HUES48 (cell line): ENCODE results near the gene CABCOCO1.

Experiments used
- H3K27ac ChIP-seq: one replicate; pipeline ENCODE4 v1.7.0; 2013; ENCODE audit warnings: low read depth, low read length, inconsistent platforms
- H3K27me3 ChIP-seq: 2 replicates; pipeline ENCODE4 v1.6.1; 2013; ENCODE audit warnings: mild to moderate bottlenecking, low read length; ENCODE audit not compliant: control insufficient read depth, insufficient read depth
- H3K36me3 ChIP-seq: 2 replicates; pipeline ENCODE4 v1.6.1; 2013; ENCODE audit warnings: low read length; ENCODE audit not compliant: control insufficient read depth, insufficient read depth
- H3K4me1 ChIP-seq: 2 replicates; pipeline ENCODE4 v1.6.1; 2013; ENCODE audit warnings: mild to moderate bottlenecking, low read length; ENCODE audit not compliant: control insufficient read depth, insufficient read depth
- H3K4me3 ChIP-seq: 2 replicates; pipeline ENCODE4 v1.5.1; 2013; ENCODE audit warnings: mild to moderate bottlenecking, low read depth, low read length
- H3K9ac ChIP-seq: 2 replicates; pipeline ENCODE4 v1.6.1; 2013; ENCODE audit warnings: mild to moderate bottlenecking, low read depth, low read length, moderate library complexity
- H3K9me3 ChIP-seq: 2 replicates; pipeline ENCODE4 v1.6.1; 2013; ENCODE audit warnings: low read length; ENCODE audit not compliant: control insufficient read depth, insufficient read depth

The CABCOCO1 gene

GRCh38 chr10:61784354-61785133, 121.8 kb downstream of the CABCOCO1 start:
- Histone ChIP-seq H3K9me3 (no peaks in the 10 kb centered on the region), H3K4me3 (no peak overlapping the region), H3K4me1 (peaks cover under 1% of the 10 kb centered on the region; the same call in 1 of the 2 replicates), H3K9ac (no peak overlapping the region), H3K27ac (no peak overlapping the region), H3K36me3 (no peaks in the 10 kb centered on the region), H3K27me3 (no peaks in the 10 kb centered on the region)

DNA sequence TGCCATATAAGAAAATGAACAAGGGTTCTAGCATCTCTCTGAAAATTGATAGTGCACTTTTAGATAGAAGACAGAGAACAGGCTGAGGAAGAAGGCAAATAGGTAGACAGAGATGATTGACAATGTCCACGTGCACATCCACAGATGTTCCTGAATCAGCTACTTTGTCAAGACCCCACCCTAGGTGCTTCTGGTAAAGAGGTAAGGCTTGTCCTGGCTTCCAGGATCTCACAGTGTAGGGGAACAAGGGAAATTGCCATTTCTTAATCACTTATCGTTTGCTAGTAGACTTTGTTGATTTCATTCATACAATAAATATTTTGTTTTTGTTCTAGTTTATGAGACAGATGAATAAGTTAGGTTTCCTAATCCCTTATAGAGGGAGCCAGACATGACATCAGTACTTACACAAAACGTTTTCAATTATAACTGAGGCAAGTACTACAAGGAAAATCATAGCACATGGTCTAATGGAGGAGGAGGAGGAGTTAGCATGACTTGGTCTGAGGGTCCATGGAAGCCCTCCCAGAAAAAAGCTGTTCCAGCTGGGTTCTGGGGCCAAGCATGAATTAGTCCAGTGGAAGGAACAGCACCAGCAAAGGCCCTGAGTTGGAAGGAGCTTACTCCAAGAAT, 122.9 kb downstream of the CABCOCO1 start:
- no peak overlapping the region for H3K4me3 ChIP-seq
- H3K36me3 ChIP-seq, result no peaks in the 10 kb centered on the region
- no peaks in the 10 kb centered on the region for H3K9me3 ChIP-seq
- H3K4me1 ChIP-seq, result no peaks in the 10 kb centered on the region
- no peak overlapping the region for H3K9ac ChIP-seq
- no peak overlapping the region for H3K27ac ChIP-seq
- no peaks in the 10 kb centered on the region for H3K27me3 ChIP-seq

DNA sequence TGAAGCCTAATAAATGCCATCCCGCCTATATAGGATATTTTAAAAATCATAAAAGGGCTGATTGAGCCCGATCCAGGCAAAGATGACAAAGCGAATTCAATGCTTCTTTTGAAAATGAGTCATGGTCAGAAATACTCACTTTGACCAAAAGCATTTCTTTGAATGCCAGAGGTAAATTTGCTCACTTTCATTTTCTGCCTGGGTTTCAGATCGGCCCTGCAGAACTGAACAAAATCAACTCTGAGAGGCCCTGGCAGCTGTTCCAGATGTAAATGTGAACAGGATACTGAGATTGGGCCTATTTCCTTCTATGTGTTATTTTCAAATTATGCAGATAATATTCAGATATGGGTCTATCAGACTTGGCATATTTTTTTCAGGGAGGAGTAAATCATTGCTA, 124.0 kb downstream of the CABCOCO1 start:
- H3K9me3 ChIP-seq, result no peaks in the 10 kb centered on the region
- no peaks in the 10 kb centered on the region for H3K36me3 ChIP-seq
- H3K27ac ChIP-seq, result no peak overlapping the region
- H3K4me3 ChIP-seq, result no peak overlapping the region
- no peaks in the 10 kb centered on the region for H3K4me1 ChIP-seq
- H3K27me3 ChIP-seq, result no peaks in the 10 kb centered on the region
- H3K9ac ChIP-seq, result no peak overlapping the region

DNA sequence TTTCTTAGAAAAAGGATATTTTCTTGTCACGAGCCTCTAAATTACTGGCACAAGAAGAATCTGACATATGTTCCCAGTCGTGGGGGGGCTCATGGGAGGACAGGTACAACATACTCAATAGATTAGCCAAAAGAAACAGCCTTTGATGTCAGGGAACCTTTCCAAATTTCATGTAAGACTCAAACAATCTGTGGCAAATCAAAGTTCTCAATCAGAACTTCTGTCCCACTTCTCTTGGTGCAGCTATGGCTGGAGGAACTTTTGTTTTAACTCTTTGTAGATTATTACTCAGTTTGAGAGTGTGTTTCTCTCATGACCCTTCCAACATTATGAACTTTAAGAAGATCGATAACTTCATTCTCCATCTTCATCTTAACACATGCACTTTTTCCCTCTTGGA, 124.4 kb downstream of the CABCOCO1 start:
- H3K36me3 ChIP-seq, result no peaks in the 10 kb centered on the region
- no peaks in the 10 kb centered on the region for H3K9me3 ChIP-seq
- no peaks in the 10 kb centered on the region for H3K27me3 ChIP-seq
- no peak overlapping the region for H3K4me3 ChIP-seq
- H3K4me1 ChIP-seq, result no peaks in the 10 kb centered on the region
- no peak overlapping the region for H3K9ac ChIP-seq
- no peak overlapping the region for H3K27ac ChIP-seq

DNA sequence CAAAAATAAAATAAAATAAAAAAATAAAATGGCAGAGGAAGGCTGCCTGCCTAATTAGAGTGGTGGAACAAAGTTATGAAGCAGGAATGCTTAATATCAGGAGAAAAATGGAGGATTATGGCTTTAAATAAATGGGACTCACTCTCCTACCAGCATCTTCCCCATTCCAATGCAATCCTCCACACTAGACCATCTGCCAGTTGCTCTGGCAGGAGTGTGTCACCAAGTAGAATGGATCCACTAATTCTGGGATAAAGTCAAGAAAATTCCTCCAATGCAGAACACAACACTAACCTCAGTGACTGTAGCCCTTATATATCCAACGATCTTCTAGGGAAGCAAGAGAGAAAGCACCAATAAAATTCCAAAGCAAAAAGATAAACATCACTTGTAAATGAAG, 126.3 kb downstream of the CABCOCO1 start:
- Histone ChIP-seq H3K4me3 (no peak overlapping the region), H3K4me1 (no peaks in the 10 kb centered on the region), H3K36me3 (no peaks in the 10 kb centered on the region), H3K27ac (no peak overlapping the region), H3K9me3 (no peaks in the 10 kb centered on the region), H3K9ac (no peak overlapping the region), H3K27me3 (no peaks in the 10 kb centered on the region)

- Histone ChIP-seq H3K36me3 (no peaks in the 10 kb centered on the region), H3K27me3 (no peaks in the 10 kb centered on the region), H3K9me3 (no peaks in the 10 kb centered on the region), H3K27ac (no peak overlapping the region), H3K4me1 (no peaks in the 10 kb centered on the region), H3K9ac (no peak overlapping the region), H3K4me3 (no peak overlapping the region)
Measured at GRCh38 chr10:61791216-61791615, 128.5 kb downstream of the CABCOCO1 start.

GRCh38 chr10:61792097-61792716, 129.5 kb downstream of the CABCOCO1 start:
- Histone ChIP-seq H3K27ac (no peak overlapping the region), H3K27me3 (no peaks in the 10 kb centered on the region), H3K36me3 (no peaks in the 10 kb centered on the region), H3K9ac (no peak overlapping the region), H3K9me3 (no peaks in the 10 kb centered on the region), H3K4me3 (no peak overlapping the region), H3K4me1 (no peaks in the 10 kb centered on the region)

- H3K36me3 ChIP-seq, result no peaks in the 10 kb centered on the region
- H3K27ac ChIP-seq, result no peak overlapping the region
- H3K27me3 ChIP-seq, result no peaks in the 10 kb centered on the region
- H3K9ac ChIP-seq, result no peak overlapping the region
- H3K4me3 ChIP-seq, result no peak overlapping the region
- H3K9me3 ChIP-seq, result no peaks in the 10 kb centered on the region
- no peaks in the 10 kb centered on the region for H3K4me1 ChIP-seq
Measured at GRCh38 chr10:61792921-61793320, 130.2 kb downstream of the CABCOCO1 start.

GRCh38 chr10:61793760-61794703, 131.3 kb downstream of the CABCOCO1 start:
- Histone ChIP-seq H3K9ac (no peak overlapping the region), H3K27ac (no peak overlapping the region), H3K27me3 (no peaks in the 10 kb centered on the region), H3K36me3 (no peaks in the 10 kb centered on the region), H3K9me3 (no peaks in the 10 kb centered on the region), H3K4me3 (no peak overlapping the region), H3K4me1 (no peaks in the 10 kb centered on the region)

DNA sequence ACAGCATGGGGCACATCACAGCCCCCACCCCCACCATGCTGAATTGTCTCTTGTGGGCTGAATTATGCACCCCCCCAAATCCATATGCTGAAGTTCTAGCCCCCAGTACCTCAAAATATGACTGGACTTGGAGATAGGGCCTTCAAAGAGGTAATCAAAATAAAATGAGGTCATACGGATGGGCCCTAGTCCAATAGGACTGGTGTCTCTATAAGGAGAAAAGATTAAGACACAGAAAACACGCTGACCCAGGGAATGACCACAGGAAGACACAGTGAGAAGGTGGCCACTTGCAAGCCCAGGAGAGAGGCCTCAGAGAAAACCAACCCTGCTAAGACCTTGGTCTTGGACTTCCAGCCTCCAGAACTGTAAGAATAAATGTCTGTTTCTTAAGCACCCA, 132.4 kb downstream of the CABCOCO1 start:
- H3K27ac ChIP-seq, result no peak overlapping the region
- no peaks in the 10 kb centered on the region for H3K27me3 ChIP-seq
- no peaks in the 10 kb centered on the region for H3K4me1 ChIP-seq
- no peak overlapping the region for H3K4me3 ChIP-seq
- no peaks in the 10 kb centered on the region for H3K9me3 ChIP-seq
- no peaks in the 10 kb centered on the region for H3K36me3 ChIP-seq
- no peak overlapping the region for H3K9ac ChIP-seq
